ENCODE results near the gene TBRG1.
A peak's percentile ranks its signal among the peaks of the same experiment; 100 is the strongest.
"Not testable (repeated sequence)": the region's sequence is repeated elsewhere in the genome, so short reads cannot be mapped to it uniquely, and the experiment has no call there.

The TBRG1 gene

GRCh38 chr11:124602193-124602592, 20.5 kb upstream of the TBRG1 start:
- no peak overlapping the region for H3K4me3 ChIP-seq (replicated peaks; ENCODE audit: insufficient read depth, low read length)
- no peak for DNase-seq (ENCODE audit: low read depth in 1 of 2, low spot score in 1 of 2)
- TF ChIP-seq POLR2AphosphoS5 (IDR thresholded peaks at IDR 0.05; ENCODE audit: low read depth): no peak
- no peak for TF ChIP-seq SPI1 (IDR thresholded peaks at IDR 0.05; ENCODE audit: borderline replicate concordance, low read depth)
- TF ChIP-seq, protein P1, sequence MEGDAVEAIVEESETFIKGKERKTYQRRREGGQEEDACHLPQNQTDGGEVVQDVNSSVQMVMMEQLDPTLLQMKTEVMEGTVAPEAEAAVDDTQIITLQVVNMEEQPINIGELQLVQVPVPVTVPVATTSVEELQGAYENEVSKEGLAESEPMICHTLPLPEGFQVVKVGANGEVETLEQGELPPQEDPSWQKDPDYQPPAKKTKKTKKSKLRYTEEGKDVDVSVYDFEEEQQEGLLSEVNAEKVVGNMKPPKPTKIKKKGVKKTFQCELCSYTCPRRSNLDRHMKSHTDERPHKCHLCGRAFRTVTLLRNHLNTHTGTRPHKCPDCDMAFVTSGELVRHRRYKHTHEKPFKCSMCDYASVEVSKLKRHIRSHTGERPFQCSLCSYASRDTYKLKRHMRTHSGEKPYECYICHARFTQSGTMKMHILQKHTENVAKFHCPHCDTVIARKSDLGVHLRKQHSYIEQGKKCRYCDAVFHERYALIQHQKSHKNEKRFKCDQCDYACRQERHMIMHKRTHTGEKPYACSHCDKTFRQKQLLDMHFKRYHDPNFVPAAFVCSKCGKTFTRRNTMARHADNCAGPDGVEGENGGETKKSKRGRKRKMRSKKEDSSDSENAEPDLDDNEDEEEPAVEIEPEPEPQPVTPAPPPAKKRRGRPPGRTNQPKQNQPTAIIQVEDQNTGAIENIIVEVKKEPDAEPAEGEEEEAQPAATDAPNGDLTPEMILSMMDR (IDR thresholded peaks at IDR 0.05; ENCODE audit: insufficient read depth, low read length): no peak
- no peak overlapping the region for H3K27ac ChIP-seq (replicated peaks)
- H3K27me3 ChIP-seq (ENCODE audit: insufficient read depth, poor library complexity, severe bottlenecking): no peaks in the 10 kb centered on the region

- H3K27me3 ChIP-seq (ENCODE audit: insufficient read depth, poor library complexity, severe bottlenecking); DNase-seq (ENCODE audit: low read depth in 1 of 2, low spot score in 1 of 2); H3K27ac ChIP-seq (replicated peaks); H3K4me3 ChIP-seq (replicated peaks; ENCODE audit: insufficient read depth, low read length): not testable (repeated sequence)
Measured at GRCh38 chr11:124602723-124603122, 19.9 kb upstream of the TBRG1 start.

DNA sequence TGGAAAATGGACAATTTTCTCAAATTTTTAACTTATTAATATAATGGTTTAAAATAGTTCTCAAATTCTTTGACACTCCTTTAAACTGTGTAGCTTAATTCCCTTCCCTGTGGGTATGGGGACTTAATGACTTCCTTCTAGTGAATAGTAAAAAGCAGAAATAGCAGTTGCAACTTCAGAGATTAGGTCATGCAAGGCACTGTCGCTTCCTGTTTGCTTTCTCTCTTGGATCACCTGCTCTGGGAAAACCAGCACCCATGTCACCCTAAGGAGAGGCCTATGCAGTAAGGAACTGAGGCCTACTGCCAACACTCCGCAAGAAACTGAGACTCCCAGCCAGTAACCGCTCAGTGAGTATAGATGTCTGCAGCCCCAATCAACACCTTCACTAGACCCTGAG, 16.9 kb upstream of the TBRG1 start:
- peak; percentile 81 for TF ChIP-seq SPI1 (IDR thresholded peaks at IDR 0.05; ENCODE audit: borderline replicate concordance, low read depth)
- peak; percentile 52; the same call in 1 of the 2 replicates for TF ChIP-seq GABPA (IDR thresholded peaks at IDR 0.05; ENCODE audit: low read depth)
- TF ChIP-seq, protein P1 (IDR thresholded peaks at IDR 0.05; ENCODE audit: insufficient read depth, low read length): no peak
- TF ChIP-seq, protein P2, sequence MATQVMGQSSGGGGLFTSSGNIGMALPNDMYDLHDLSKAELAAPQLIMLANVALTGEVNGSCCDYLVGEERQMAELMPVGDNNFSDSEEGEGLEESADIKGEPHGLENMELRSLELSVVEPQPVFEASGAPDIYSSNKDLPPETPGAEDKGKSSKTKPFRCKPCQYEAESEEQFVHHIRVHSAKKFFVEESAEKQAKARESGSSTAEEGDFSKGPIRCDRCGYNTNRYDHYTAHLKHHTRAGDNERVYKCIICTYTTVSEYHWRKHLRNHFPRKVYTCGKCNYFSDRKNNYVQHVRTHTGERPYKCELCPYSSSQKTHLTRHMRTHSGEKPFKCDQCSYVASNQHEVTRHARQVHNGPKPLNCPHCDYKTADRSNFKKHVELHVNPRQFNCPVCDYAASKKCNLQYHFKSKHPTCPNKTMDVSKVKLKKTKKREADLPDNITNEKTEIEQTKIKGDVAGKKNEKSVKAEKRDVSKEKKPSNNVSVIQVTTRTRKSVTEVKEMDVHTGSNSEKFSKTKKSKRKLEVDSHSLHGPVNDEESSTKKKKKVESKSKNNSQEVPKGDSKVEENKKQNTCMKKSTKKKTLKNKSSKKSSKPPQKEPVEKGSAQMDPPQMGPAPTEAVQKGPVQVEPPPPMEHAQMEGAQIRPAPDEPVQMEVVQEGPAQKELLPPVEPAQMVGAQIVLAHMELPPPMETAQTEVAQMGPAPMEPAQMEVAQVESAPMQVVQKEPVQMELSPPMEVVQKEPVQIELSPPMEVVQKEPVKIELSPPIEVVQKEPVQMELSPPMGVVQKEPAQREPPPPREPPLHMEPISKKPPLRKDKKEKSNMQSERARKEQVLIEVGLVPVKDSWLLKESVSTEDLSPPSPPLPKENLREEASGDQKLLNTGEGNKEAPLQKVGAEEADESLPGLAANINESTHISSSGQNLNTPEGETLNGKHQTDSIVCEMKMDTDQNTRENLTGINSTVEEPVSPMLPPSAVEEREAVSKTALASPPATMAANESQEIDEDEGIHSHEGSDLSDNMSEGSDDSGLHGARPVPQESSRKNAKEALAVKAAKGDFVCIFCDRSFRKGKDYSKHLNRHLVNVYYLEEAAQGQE (IDR thresholded peaks at IDR 0.05; ENCODE audit: insufficient replicate concordance, low read depth): no peak
- no peak for TF ChIP-seq POLR2AphosphoS5 (IDR thresholded peaks at IDR 0.05; ENCODE audit: low read depth)
- DNase-seq (ENCODE audit: low read depth in 1 of 2, low spot score in 1 of 2): peak; percentile 60 to 84
- Histone ChIP-seq H3K27me3 (ENCODE audit: insufficient read depth, poor library complexity, severe bottlenecking) (no peaks in the 10 kb centered on the region), H3K4me3 (replicated peaks; ENCODE audit: insufficient read depth, low read length) (no peak overlapping the region), H3K27ac (replicated peaks) (peak overlapping the region; percentile 47)

GRCh38 chr11:124608147-124608546, 14.5 kb upstream of the TBRG1 start:
- Histone ChIP-seq H3K27ac (replicated peaks) (no peak overlapping the region), H3K27me3 (ENCODE audit: insufficient read depth, poor library complexity, severe bottlenecking) (no peaks in the 10 kb centered on the region), H3K4me3 (replicated peaks; ENCODE audit: insufficient read depth, low read length) (no peak overlapping the region)
- TF ChIP-seq, protein P2 (IDR thresholded peaks at IDR 0.05; ENCODE audit: insufficient replicate concordance, low read depth): no peak
- TF ChIP-seq SPI1 (IDR thresholded peaks at IDR 0.05; ENCODE audit: borderline replicate concordance, low read depth) (no peak), GABPA (IDR thresholded peaks at IDR 0.05; ENCODE audit: low read depth) (no peak), POLR2AphosphoS5 (IDR thresholded peaks at IDR 0.05; ENCODE audit: low read depth) (no peak)
- TF ChIP-seq, protein P1 (IDR thresholded peaks at IDR 0.05; ENCODE audit: insufficient read depth, low read length): no peak
- no peak for DNase-seq (ENCODE audit: low read depth in 1 of 2, low spot score in 1 of 2)

Measured in HL-60 (cell line).